Neural cell (in vitro differentiated cells): ENCODE results near the gene TBC1D10B. TPM values are rescaled to one million over a fixed set of nuclear protein-coding genes. Genes with fewer than 3 reads are reported as not detected.
"Not testable (repeated sequence)": the region's sequence is repeated elsewhere in the genome, so short reads cannot be mapped to it uniquely, and the experiment has no call there.

Experiments used
- H2AFZ ChIP-seq: fragments of 200-600, 300-800 bp; sonication (generic), shearing (Covaris generic); 2 replicates; pipeline ENCODE4 v1.6.0; 2014; ENCODE audit warnings: low read depth, mild to moderate bottlenecking, antibody characterized with exemption, low read length, moderate library complexity
- H3F3A ChIP-seq: fragments of 200-600 bp; shearing (Covaris generic); 2 replicates; pipeline ENCODE4 v1.6.1; 2016; ENCODE audit warnings: mild to moderate bottlenecking, moderate library complexity, mixed read lengths, antibody characterized with exemption, low read length; ENCODE audit not compliant: insufficient read depth, poor library complexity, severe bottlenecking
- H3K27ac ChIP-seq: fragments of 200-600, 300-800 bp; sonication (generic), shearing (Covaris generic); 2 replicates; pipeline ENCODE4 v1.5.1; 2014; ENCODE audit warnings: mild to moderate bottlenecking, low read length, moderate library complexity
- H3K27me3 ChIP-seq: fragments of 300-800, 200-600 bp; sonication (generic), shearing (Covaris generic); 2 replicates; pipeline ENCODE4 v1.6.0; 2014; ENCODE audit warnings: mild to moderate bottlenecking, low read depth, low read length, moderate library complexity; ENCODE audit not compliant: insufficient read depth
- H3K36me3 ChIP-seq: fragments of 300-800, 200-600 bp; sonication (generic), shearing (Covaris generic); 2 replicates; pipeline ENCODE4 v1.5.1; 2014; ENCODE audit warnings: mild to moderate bottlenecking, antibody characterized with exemption, low read length, moderate library complexity; ENCODE audit not compliant: insufficient read depth
- H3K4me2 ChIP-seq: fragments of 300-800, 200-600 bp; sonication (generic), shearing (Covaris generic); 2 replicates; pipeline ENCODE4 v1.6.0; 2014; ENCODE audit warnings: mild to moderate bottlenecking, low read length
- H3K4me3 ChIP-seq: fragments of 300-800, 200-600 bp; sonication (generic), shearing (Covaris generic); 2 replicates; pipeline ENCODE4 v1.5.1; 2014; ENCODE audit warnings: mild to moderate bottlenecking, low read length, moderate library complexity
- H3K79me2 ChIP-seq: fragments of 200-600 bp; shearing (Covaris generic); replicated peaks from 2 replicates; pipeline ENCODE4 v1.6.0; 2014; ENCODE audit warnings: mild to moderate bottlenecking, low read length, moderate library complexity; ENCODE audit not compliant: insufficient read depth
- H3K9ac ChIP-seq: fragments of 300-800, 200-600 bp; sonication (generic), shearing (Covaris generic); 2 replicates; pipeline ENCODE4 v1.6.1; 2016; ENCODE audit warnings: mild to moderate bottlenecking, low read length, mixed read lengths
- H3K9me2 ChIP-seq: fragments of 200-600 bp; shearing (Covaris generic); 2 replicates; pipeline ENCODE4 v1.6.1; 2016; ENCODE audit warnings: mild to moderate bottlenecking, low read length, mixed read lengths; ENCODE audit not compliant: insufficient read depth
- H3K9me3 ChIP-seq: fragments of 200-600, 300-800 bp; sonication (generic), shearing (Covaris generic); 2 replicates; pipeline ENCODE4 v1.6.1; 2016; ENCODE audit warnings: mild to moderate bottlenecking, mixed run types, low read length, moderate library complexity, mixed read lengths
- H4K20me1 ChIP-seq: fragments of 200-600 bp; shearing (Covaris generic); 2 replicates; pipeline ENCODE4 v1.6.1; 2016; ENCODE audit warnings: mild to moderate bottlenecking, mixed run types; ENCODE audit not compliant: insufficient read depth
- CTCF ChIP-seq: fragments of 450-650 bp; IDR thresholded peaks from 2 replicates; pipeline ENCODE4 v1.5.1; 2014; ENCODE audit warnings: antibody characterized with exemption, mild to moderate bottlenecking, moderate library complexity; ENCODE audit not compliant: poor library complexity, severe bottlenecking
- EP300 ChIP-seq: fragments of 450-650 bp; conservative IDR thresholded peaks from 2 replicates; pipeline ENCODE4 v1.6.1; 2014; ENCODE audit warnings: antibody characterized with exemption, mild to moderate bottlenecking, moderate library complexity; ENCODE audit not compliant: poor library complexity, severe bottlenecking
- EZH2 ChIP-seq: fragments of 200-600, 300-800 bp; shearing (Covaris generic), sonication (generic); IDR thresholded peaks from 2 replicates; pipeline ENCODE4 v1.6.1; 2014; ENCODE audit warnings: antibody characterized with exemption, low read length, borderline replicate concordance, mild to moderate bottlenecking; ENCODE audit not compliant: insufficient read depth, poor library complexity, severe bottlenecking
- MXI1 ChIP-seq: fragments of 450-650 bp; conservative IDR thresholded peaks from 2 replicates; pipeline ENCODE4 v1.6.1; 2014; ENCODE audit warnings: antibody characterized with exemption, mild to moderate bottlenecking; ENCODE audit not compliant: poor library complexity, severe bottlenecking
- POLR2AphosphoS5 ChIP-seq: IDR thresholded peaks from 2 replicates; pipeline ENCODE4 v1.6.1; 2012
- RAD21 ChIP-seq: fragments of 450-650 bp; conservative IDR thresholded peaks from 2 replicates; pipeline ENCODE4 v1.6.1; 2014; ENCODE audit warnings: antibody characterized with exemption, mild to moderate bottlenecking, moderate library complexity
- SMC3 ChIP-seq: fragments of 450-650 bp; conservative IDR thresholded peaks from 2 replicates; pipeline ENCODE4 v1.6.1; 2014; ENCODE audit warnings: antibody characterized with exemption, mild to moderate bottlenecking, moderate library complexity; ENCODE audit not compliant: poor library complexity
- TAF1 ChIP-seq: IDR thresholded peaks from 2 replicates; pipeline ENCODE4 v1.6.1; 2012; ENCODE audit warnings: low read depth
- polyA plus RNA-seq: library from polyadenylated mRNA; depleted of rRNA; stranded (reverse); fragments of >200 nt; gene quantifications from 2 replicates; pipeline ENCODE4 v1.2.3, GENCODE V29; 2014
- TF ChIP-seq, protein P1 (sequence below): IDR thresholded peaks from 2 replicates; pipeline ENCODE4 v1.6.1; 2012; ENCODE audit warnings: borderline replicate concordance

The TBC1D10B gene
- polyA plus RNA-seq, 1 donor from 2014 or later: 24.1 TPM

GRCh38 chr16:30397776-30398660 lies 27.7 kb upstream of the TBC1D10B start:
- peak overlapping the region; percentile 99 for H3K27ac ChIP-seq

GRCh38 chr16:30397056-30397455 lies 26.8 kb upstream of the TBC1D10B start:
- H3F3A ChIP-seq: peaks cover 15% of the 10 kb centered on the region
- no peak overlapping the region for H2AFZ ChIP-seq
- no peaks in the 10 kb centered on the region for H3K9me3 ChIP-seq
- H3K27ac ChIP-seq: no peak overlapping the region
- H3K4me3 ChIP-seq: peak overlapping the region; percentile 100
- no peaks in the 10 kb centered on the region for H3K9me2 ChIP-seq
- no peaks in the 10 kb centered on the region for H3K27me3 ChIP-seq
- H3K36me3 ChIP-seq: peaks cover 7% of the 10 kb centered on the region
- H3K79me2 ChIP-seq: peaks cover 32% of the 10 kb centered on the region
- H3K9ac ChIP-seq: no peak overlapping the region
- H3K4me2 ChIP-seq: peak overlapping the region; percentile 14
- no peaks in the 10 kb centered on the region for H4K20me1 ChIP-seq
- TF ChIP-seq SMC3 (no peak), MXI1 (no peak), EP300 (no peak), CTCF (no peak), EZH2 (no peak), RAD21 (no peak), POLR2AphosphoS5 (no peak), TAF1 (no peak)
- TF ChIP-seq, protein P1, sequence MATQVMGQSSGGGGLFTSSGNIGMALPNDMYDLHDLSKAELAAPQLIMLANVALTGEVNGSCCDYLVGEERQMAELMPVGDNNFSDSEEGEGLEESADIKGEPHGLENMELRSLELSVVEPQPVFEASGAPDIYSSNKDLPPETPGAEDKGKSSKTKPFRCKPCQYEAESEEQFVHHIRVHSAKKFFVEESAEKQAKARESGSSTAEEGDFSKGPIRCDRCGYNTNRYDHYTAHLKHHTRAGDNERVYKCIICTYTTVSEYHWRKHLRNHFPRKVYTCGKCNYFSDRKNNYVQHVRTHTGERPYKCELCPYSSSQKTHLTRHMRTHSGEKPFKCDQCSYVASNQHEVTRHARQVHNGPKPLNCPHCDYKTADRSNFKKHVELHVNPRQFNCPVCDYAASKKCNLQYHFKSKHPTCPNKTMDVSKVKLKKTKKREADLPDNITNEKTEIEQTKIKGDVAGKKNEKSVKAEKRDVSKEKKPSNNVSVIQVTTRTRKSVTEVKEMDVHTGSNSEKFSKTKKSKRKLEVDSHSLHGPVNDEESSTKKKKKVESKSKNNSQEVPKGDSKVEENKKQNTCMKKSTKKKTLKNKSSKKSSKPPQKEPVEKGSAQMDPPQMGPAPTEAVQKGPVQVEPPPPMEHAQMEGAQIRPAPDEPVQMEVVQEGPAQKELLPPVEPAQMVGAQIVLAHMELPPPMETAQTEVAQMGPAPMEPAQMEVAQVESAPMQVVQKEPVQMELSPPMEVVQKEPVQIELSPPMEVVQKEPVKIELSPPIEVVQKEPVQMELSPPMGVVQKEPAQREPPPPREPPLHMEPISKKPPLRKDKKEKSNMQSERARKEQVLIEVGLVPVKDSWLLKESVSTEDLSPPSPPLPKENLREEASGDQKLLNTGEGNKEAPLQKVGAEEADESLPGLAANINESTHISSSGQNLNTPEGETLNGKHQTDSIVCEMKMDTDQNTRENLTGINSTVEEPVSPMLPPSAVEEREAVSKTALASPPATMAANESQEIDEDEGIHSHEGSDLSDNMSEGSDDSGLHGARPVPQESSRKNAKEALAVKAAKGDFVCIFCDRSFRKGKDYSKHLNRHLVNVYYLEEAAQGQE: no peak

More at GRCh38 chr16:30397776-30398660, 27.7 kb upstream of the TBC1D10B start:
- Histone ChIP-seq H3K9me3 (no peaks in the 10 kb centered on the region), H3K9me2 (no peaks in the 10 kb centered on the region), H3K79me2 (peaks cover 32% of the 10 kb centered on the region), H3K4me3 (no peak overlapping the region), H3K36me3 (peaks cover 7% of the 10 kb centered on the region), H2AFZ (no peak overlapping the region), H4K20me1 (no peaks in the 10 kb centered on the region), H3F3A (peaks cover 15% of the 10 kb centered on the region), H3K4me2 (no peak overlapping the region), H3K9ac (peak overlapping the region; percentile 88), H3K27me3 (no peaks in the 10 kb centered on the region)
- TF ChIP-seq EP300: no peak

- H3K9me2 ChIP-seq, H3K27me3 ChIP-seq, H2AFZ ChIP-seq, H4K20me1 ChIP-seq, H3K9me3 ChIP-seq, H3K36me3 ChIP-seq: not testable (repeated sequence)
- Histone ChIP-seq H3K27ac (peak overlapping the region; percentile 99), H3K9ac (peak overlapping the region; percentile 95), H3F3A (peaks cover 15% of the 10 kb centered on the region), H3K4me3 (peak overlapping the region; percentile 100), H3K4me2 (peak overlapping the region; percentile 100), H3K79me2 (peaks cover 32% of the 10 kb centered on the region)
Measured at GRCh38 chr16:30396627-30397026, 26.3 kb upstream of the TBC1D10B start.
